Measurements from ENCODE around the gene DCAF6.

The DCAF6 gene

DNA sequence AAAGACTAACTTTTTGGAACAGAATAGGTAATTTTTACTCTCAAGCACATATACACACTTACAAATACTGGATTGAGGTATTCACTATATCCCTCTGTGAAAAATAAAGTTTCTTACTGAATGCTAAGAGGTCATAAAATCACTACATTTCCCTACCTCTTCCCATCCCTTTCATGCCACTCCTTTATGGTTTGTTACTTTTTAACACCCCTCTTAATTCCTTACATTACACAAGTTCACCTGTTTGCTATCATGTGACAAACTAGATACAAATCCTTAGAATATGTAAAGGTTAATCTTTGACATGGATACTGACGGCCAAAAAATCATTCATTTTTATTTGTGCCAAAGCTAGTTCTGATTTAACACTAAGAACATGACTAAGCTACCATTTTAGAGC lies 6.8 kb upstream of the DCAF6 start:
- no peak for DNase-seq (ENCODE audit: low spot score)
- TF ChIP-seq, protein P1, sequence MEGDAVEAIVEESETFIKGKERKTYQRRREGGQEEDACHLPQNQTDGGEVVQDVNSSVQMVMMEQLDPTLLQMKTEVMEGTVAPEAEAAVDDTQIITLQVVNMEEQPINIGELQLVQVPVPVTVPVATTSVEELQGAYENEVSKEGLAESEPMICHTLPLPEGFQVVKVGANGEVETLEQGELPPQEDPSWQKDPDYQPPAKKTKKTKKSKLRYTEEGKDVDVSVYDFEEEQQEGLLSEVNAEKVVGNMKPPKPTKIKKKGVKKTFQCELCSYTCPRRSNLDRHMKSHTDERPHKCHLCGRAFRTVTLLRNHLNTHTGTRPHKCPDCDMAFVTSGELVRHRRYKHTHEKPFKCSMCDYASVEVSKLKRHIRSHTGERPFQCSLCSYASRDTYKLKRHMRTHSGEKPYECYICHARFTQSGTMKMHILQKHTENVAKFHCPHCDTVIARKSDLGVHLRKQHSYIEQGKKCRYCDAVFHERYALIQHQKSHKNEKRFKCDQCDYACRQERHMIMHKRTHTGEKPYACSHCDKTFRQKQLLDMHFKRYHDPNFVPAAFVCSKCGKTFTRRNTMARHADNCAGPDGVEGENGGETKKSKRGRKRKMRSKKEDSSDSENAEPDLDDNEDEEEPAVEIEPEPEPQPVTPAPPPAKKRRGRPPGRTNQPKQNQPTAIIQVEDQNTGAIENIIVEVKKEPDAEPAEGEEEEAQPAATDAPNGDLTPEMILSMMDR (IDR thresholded peaks at IDR 0.05; ENCODE audit: extremely low read depth, insufficient read depth, missing control alignments), result no peak
- in situ Hi-C loops (cut with MboI; ENCODE audit: low pct_unique_long_range_greater_than_20kb, low sequenced_read_pairs, unreplicated experiment), result no loop called here

DNA sequence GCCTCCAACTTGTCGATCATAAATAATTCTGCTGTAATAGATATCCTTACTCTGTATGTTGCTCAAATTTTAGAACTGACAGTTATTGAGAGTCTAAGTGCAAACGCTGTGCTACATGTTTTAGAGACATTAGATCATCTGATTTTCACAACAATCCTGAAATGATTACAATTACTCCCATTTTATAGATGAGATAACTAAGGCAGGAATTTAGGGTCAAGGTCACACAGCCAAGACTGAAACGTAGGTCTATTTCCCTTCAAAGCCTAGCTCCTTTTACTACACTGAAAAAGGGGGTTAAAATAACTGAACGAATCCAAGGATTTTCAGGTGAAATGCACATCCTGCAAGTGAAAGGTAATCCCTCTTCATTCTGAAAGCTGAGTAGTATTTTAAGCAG lies 2.7 kb upstream of the DCAF6 start:
- TF ChIP-seq, protein P1 (IDR thresholded peaks at IDR 0.05; ENCODE audit: extremely low read depth, insufficient read depth, missing control alignments), result no peak
- no peak for DNase-seq (ENCODE audit: low spot score)
- in situ Hi-C loops (cut with MboI; ENCODE audit: low pct_unique_long_range_greater_than_20kb, low sequenced_read_pairs, unreplicated experiment), result no loop called here

DNA sequence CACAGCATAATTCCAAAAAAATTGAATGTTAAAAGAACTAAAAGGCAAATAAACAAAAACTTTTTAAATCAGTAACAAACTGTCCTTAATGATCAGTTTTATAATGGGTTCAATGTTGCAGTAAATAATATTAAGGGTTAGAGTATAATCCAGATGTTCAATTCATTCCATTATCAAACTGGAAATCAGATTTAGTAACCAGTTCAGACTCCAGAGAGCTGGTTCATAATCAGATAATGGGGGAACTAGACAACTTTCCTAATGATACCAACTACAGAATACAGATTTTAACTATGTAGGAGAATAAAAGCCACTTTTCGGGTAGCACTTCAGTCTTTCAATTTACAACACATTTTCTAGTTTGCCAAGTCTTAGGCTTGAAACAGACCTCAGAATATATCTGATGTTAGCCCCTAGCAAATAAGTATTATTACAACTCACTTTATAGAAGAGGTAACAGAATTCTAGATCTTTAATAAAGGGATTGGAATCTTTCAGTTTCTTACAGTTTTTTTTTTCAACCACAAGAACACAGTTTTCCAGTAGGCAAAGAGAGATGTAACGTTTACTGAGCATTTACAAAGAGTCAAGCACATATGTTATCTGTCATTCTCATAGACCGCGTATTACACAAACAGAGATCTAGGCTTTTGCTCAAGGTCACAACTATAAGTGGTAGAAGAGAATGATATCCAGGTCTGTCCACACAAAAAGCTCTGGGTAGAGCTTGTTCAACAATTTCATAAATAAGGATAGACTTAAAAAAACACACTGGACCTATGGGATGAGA lies 1.9 kb upstream of the DCAF6 start:
- DNase-seq (ENCODE audit: low spot score), result no peak
- TF ChIP-seq, protein P1 (IDR thresholded peaks at IDR 0.05; ENCODE audit: extremely low read depth, insufficient read depth, missing control alignments), result no peak
- in situ Hi-C loops (cut with MboI; ENCODE audit: low pct_unique_long_range_greater_than_20kb, low sequenced_read_pairs, unreplicated experiment), result no loop called here

DNA sequence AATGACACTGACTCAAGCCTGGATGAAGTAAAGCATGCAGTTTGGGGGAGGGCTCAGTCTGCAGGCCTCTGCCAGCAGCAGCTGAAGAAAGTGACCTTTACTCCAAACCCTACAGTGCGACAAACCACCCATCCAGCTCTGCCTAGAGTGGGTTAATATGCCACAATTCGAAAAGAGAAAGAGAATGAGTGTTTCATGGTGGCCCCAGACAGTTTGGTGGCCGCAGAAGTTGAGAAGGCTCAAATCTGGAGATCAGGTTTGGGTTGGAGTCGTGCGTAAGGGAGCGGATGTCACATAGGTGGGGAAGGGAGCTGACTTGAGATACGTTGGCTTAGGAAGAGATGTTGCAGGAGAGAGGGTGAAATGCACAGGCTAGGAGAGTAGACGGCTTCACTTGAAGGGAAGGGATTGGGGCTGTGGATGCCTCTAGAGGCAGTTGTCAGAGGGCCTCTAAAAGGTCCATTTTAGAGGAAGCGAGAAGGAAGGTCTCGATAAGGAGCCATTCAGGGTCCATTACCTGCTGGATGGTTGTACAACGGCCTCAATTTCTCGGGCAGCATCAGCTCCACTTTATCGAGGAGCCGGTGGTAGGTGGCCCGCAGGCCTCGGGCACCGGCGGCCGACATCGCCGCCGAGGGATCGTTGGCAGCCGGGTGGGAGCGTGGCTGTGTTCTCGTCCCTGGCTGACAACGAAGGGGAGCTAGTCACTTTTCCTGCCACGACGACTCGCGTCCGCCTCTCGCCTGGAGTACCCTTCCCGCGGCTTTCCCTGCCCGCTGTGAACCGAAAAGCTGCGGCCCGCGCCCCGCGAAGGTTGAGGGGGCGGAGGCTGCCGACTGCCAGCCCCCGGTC lies 1.0 kb upstream of the DCAF6 start:
- in situ Hi-C loops (cut with MboI; ENCODE audit: low pct_unique_long_range_greater_than_20kb, low sequenced_read_pairs, unreplicated experiment), result no loop called here
- DNase-seq (ENCODE audit: low spot score), result peak; percentile 25
- TF ChIP-seq, protein P1 (IDR thresholded peaks at IDR 0.05; ENCODE audit: extremely low read depth, insufficient read depth, missing control alignments), result no peak

DNA sequence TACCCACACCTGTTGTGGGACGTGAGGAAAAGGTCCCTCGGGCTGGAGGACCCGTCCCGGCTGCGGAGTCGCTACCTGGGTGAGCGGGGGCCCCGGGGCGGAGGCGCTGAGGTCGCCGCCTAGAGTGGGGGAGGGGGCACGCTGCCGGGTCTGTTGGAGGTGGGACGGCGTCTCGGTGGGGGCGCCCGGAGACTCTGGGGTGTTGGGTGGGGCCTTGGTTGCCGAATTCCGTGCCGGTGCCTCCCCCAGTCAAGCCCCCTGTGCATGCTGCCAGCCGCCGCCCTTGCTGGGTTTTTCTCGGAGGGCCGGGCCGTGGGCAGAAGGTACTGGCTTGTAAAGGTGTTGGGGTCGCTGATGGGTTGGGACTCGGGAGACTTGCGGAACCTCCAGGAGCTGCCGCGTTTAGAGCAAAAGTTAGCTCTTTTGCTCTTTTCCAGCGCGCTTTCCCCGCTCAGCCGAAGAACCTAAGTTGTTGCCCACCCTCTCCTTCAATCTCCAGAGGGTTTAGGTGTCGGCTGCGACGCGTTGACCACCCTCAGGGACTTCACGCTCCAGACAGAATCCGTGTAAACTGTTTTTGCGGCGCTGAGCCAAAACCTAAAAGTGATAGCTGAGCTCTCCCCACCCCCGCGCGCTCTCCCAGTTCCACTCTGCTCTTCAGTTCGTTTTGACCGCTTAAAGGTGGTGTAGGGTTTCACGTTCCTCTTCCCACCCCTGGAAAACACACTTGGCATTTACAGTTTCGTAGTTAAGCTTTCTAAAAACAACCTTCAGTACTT lies 636 bp downstream of the DCAF6 start, which contains the start of gene MPC2:
Gene MPC2, minus strand, starts transcription at position 143 of the 779 bp plus-strand sequence. CDS start 1,231 bp downstream, outside the sequence.
- DNase-seq (ENCODE audit: low spot score), result peak; percentile 71
- in situ Hi-C loops (cut with MboI; ENCODE audit: low pct_unique_long_range_greater_than_20kb, low sequenced_read_pairs, unreplicated experiment), result no loop called here
- TF ChIP-seq, protein P1 (IDR thresholded peaks at IDR 0.05; ENCODE audit: extremely low read depth, insufficient read depth, missing control alignments), result no peak

DNA sequence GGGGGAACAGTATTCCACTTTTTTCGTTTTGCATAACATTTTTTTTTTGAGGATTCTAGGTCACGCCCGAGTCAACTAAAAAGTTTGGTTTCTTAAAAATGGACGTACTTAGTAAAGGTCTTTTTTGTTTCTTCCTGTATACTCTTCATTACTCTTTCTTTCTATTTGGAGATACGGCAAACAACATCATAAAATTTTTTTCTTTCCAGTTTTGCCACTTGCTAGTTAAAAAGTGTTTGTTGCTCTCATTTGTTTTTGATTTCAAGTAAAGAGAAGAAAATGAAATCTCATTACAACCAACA lies 1.2 kb downstream of the DCAF6 start:
- no peak for DNase-seq (ENCODE audit: low spot score)
- in situ Hi-C loops (cut with MboI; ENCODE audit: low pct_unique_long_range_greater_than_20kb, low sequenced_read_pairs, unreplicated experiment), result no loop called here
- TF ChIP-seq, protein P1 (IDR thresholded peaks at IDR 0.05; ENCODE audit: extremely low read depth, insufficient read depth, missing control alignments), result no peak
